Hypothalamus (tissue), 51 donors: Measurements from ENCODE around the gene SMCO1.
A peak's percentile ranks its signal among the peaks of the same experiment; 100 is the strongest.
"Not testable (repeated sequence)": the region's sequence is repeated elsewhere in the genome, so short reads cannot be mapped to it uniquely, and the experiment has no call there.

Experiments
- DNase-seq, 51 donors: peaks; one replicate each; lab custom pipeline; 2025; lab: John Stamatoyannopoulos, UW

Gene SMCO1

GRCh38 chr3:196514913-196515621, at the start of gene SMCO1:
TSS of gene SMCO1 (minus strand) at chr3:196515346. CDS start at chr3:196515209, 137 bp downstream.
- DNase-seq: no peak

DNA sequence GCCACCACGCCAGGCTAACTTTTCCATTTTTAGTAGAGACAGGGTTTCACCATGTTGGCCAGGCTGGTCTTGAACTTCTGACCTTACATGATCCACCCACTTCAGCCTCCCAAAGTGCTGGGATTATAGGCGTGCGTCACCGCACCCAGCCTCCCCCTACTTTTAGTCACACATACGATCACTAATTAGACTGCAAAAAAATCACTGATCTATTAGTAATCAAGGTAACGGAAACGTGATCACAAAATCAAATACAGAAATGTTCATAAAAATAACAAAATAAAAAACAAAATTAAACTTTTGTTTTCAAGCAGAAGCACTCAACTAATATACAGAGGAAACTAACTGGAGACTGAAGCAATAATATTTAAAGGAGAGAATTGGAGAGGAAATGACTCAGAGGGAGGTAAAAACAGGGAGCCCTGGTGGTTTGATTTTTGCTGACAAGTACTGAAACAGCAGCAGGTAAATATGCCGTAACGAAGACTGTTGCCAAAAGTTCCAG, 48.6 kb upstream of the SMCO1 start:
- no peak for DNase-seq

DNA sequence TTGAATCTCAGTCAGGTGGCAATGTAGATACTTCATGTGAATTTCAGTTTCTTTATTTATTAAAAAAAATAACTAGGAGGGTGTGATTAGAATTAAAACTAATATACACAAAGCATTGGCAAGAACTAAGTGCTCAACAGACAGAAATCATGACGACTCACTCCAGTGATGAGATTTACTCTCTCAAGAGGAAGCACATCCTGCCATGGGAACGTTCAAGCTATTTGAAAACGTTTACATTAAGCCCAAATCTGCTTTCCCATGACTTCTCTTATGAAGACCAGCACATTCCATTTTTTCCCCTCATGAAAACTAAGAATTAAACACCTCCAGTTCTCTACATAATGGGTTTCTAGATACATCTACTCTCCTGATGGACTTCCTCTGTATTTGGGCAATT, 44.7 kb upstream of the SMCO1 start:
- DNase-seq: no peak

- DNase-seq: no peak
These were observed 43.3 kb upstream of the SMCO1 start for GRCh38 chr3:196558476-196558875.

- no peak for DNase-seq
These were observed 42.1 kb upstream of the SMCO1 start for GRCh38 chr3:196557236-196557635.

DNA sequence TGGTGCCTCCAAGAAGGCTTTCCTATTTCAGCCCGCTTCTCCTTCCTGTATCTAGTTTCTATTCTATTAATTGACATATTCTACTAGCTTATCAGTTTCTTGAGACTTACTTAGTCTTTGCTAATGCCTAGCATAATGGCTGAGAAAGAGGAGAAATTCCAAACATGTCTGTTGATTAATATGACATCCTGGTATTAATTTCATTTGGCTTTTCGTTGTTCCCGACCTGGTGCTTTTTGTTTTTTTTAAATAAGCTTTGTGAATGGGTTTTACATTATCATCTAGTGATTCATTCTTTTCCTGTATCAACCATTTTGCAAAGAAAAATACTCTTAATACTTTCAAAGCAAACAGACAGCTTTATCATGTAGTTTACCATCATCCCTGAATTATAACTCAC, 40.1 kb upstream of the SMCO1 start:
- no peak for DNase-seq

- DNase-seq: no peak
These were observed 39.1 kb upstream of the SMCO1 start for GRCh38 chr3:196554205-196554604.

DNA sequence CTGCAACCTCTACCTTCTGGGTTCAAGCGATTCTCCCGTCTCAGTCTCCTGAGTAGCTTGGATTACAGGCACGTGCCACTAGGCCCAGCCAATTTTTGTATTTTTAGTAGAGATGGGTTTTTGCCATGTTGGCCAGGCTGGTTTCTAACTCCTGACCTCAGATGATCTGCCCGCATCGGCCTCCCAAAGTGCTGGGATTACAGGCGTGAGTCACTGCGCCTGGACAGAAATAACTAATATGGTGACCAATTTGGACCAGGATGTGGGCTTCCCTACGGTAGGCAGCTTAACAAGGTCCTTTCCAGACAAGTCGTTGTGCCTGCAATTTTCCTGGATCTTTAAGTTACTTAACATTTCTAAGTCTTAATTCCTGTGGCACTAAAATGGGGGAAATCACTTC, 38.4 kb upstream of the SMCO1 start:
- no peak for DNase-seq

GRCh38 chr3:196552253-196552652, 37.1 kb upstream of the SMCO1 start:
- DNase-seq: no peak

- not testable (repeated sequence) for DNase-seq
These were observed 35.0 kb upstream of the SMCO1 start for GRCh38 chr3:196550172-196550571.

DNA sequence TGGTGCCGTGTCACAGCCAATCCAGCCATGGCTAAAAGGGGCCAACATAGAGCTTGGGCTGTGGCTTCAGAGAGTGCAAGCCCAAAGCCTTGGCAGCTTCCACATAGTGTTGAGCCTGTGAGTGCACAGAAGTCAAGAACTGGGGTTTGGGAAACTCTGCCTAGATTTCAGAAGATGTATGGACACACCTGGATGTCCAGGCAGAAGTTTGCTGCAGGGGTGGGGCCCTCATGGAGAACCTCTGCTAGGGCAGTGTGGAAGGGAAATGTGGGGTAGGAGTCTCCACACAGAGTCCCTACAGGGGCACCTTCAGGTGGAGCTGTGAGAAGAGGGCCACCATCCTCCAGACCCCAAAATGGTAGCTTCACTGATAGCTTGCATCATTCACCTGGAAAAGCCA, 34.2 kb upstream of the SMCO1 start:
- DNase-seq: not testable (repeated sequence)

DNA sequence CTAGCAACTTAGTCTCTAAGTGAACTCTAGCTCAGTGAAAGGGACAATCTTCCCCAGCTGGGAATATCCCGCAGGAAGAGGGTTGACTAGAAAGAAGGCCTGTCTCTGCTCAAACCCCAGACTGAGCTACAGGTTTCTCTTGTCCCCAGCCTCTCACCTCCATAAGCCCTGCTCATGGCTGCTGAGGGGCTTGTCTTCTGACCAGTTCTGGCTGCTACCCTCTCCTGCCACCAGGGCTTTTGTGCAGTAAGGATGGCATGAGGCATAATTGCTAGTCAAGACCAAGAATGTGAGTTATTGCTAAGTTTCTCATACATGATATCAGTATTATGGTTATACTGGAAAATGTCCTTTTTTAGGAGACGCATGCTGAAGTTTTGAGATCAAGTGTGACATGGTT, 31.9 kb upstream of the SMCO1 start:
- no peak for DNase-seq

- no peak for DNase-seq
These were observed 31.4 kb upstream of the SMCO1 start for GRCh38 chr3:196546537-196546936.

GRCh38 chr3:196544491-196544992, 29.4 kb upstream of the SMCO1 start:
- no peak for DNase-seq

DNA sequence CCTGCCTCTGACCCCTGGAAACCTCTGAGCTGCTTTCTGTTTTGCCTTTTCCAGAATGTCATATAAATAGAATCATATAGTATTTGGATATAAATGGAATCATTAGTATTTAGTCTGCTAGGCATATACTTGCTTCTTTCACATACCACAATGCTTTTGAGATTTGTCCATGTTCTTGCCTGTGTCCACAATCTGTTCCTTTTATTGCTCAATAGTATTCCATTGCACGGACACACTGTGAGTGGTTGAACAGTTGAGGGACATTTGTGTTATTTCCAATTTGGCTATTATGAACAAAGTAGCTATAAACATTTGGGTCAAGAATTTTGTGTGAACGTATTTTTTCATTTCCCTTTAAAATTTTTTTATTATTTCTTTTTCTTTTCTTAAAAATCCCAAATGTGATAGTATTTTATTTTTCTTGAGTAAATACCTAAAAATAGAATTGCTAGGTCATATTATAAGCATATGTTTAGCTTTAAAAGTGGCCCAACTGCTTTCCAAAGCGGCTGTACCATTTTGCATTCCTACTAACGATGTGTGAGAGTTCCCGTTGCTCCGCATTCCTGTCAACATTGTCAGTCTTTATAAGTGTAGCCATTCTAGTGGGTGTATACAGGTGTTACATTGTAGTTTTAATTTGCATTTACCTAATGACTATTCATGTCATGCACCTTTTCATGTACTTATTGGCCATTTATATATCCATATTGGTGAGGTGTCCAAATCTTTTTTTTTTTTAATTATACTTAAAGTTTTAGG, 26.7 kb upstream of the SMCO1 start:
- DNase-seq: no peak

DNA sequence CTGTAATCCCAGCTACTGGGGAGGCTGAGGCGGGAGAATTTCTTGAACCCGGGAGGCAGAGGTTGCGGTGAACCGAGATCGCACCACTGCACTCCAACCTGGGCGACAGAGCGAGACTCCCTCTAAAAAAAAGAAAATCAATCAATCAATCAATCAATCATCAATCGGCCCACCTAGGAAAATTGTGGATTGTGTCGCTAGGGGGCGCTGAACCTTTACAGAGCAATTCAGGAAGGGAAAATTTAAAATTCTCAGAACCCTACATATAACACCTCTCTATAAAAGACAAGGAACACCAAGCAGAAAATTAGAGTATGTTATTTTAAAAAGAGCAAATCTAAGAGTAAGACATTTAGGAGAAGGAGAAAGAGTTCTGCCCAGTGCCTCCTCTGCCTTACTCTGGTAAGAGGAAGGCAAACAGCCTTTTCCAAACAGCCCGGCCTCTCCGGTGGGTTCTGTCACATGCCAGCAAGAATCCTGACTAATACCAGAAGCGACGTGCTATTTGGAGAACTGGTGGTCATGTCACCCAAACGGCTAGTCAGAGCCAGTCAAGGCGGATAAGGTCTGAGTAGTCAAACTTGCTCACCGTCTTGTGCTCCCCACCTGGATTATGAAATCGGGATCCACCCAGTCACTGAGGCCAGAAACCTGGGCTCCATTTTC, 22.3 kb upstream of the SMCO1 start:
- DNase-seq: peak in 6 of 51 donors; percentile 0 to 8 (median 4)

GRCh38 chr3:196533260-196533681, 18.1 kb upstream of the SMCO1 start:
- DNase-seq: no peak

DNA sequence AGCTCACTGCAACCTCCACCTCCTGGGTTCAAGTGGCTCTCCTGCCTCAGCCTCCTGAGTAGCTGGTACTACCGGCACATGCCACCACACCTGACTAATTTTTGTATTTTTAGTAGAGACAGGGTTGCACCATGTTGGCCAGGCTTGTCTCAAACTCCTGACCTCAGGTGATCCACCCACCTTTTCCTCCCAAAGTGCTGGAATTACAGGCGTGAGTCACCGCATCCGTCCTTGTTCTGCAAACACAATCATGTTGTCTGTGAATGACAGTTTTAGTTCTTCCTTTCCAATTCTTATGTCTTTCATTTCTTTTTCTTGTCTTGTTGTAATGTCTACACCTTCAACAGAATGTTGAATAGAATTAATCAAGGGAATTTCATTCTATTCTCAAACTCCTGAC, 16.3 kb upstream of the SMCO1 start:
- no peak for DNase-seq

- DNase-seq: peak in 41 of 51 donors; percentile 3 to 81 (median 33)
These were observed 13.6 kb upstream of the SMCO1 start for GRCh38 chr3:196528639-196529233.

DNA sequence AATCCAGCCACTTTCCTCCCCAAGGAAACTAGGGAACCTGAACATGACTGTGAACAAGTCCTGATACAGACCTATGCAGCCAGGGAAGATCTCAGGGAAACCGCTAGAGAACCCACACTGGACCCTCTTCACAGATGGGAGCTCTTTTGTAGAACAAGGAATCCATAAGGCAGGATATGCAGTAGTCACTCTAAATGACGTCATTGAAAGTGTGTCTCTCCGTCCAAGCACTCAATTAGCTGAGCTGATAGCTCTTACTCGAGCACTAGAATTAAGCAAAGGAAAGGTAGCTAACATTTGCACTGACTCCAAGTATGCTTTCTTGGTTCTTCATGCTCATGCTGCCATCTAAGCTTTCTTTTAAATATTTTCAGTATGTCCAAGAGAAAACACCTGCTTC, 10.0 kb upstream of the SMCO1 start:
- no peak for DNase-seq

- no peak for DNase-seq
These were observed 9.4 kb upstream of the SMCO1 start for GRCh38 chr3:196524527-196524926.
